Measurements from ENCODE around the gene SPTBN5.

The SPTBN5 gene

DNA sequence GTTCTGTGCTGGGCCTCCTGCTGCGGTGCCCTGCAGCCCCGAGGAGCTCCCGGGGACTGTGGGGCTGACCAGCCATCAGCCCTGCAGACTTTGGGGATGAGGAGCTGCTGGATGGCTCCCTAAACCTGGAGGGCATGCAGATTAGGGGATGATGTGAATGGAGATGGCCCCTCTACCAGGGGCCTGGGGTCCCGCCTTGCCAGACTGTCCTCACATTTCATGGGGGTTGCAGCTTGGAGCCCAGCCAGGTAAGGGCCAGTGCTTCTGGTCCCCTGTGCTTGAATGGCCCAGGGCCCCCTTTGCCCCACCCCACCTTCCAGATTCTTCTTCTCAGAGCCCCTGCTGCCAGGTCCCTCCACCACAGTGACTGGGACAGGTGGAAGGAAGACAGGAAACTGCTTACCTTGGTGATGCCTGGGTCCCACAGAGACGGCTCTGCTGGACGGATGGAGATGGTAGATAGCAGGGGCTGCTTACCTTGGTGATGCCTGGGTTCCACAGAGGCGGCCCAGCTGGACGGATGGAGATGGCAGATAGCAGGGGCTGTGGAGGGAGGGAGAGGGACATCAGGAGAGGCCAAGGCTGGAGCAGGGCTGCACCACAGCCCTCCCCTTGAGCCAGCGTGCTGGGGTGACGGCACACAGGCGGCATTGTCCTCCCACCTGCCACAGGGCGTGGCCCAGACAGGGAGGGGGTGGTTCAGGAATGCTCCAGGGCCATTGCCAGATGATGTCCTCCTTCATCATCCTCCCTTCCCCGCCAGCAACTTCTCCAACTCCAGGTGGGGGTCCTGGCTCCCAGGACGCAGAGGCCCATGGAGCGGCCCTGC is at the start of gene SPTBN5:
SPTBN5 (minus strand) TSS at position 632 of the 829 bp plus-strand sequence; CDS start at position 76, 556 bp downstream.
- DNase-seq (ENCODE audit: low spot score): no peak

DNA sequence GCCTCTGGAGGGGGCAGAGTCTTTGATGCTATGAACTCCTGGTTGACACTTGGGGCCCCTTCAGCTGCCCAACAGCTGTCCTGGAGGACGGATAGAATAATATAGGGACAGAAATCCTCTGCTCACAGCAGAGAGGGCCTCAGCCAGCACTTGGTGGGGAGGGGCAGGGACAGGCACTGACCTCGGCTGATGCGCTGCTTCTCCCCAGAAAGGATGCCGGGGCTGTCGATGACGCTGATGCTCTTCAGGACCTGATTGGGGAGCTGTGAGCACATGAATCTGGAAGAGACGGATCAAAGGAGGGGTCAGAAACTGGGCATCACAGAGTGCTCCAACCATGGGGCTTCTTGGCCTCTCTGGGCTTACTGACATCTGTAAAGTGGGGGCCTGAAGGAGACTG is 49.0 kb upstream of the SPTBN5 start:
- no peak for DNase-seq (ENCODE audit: low spot score)

DNA sequence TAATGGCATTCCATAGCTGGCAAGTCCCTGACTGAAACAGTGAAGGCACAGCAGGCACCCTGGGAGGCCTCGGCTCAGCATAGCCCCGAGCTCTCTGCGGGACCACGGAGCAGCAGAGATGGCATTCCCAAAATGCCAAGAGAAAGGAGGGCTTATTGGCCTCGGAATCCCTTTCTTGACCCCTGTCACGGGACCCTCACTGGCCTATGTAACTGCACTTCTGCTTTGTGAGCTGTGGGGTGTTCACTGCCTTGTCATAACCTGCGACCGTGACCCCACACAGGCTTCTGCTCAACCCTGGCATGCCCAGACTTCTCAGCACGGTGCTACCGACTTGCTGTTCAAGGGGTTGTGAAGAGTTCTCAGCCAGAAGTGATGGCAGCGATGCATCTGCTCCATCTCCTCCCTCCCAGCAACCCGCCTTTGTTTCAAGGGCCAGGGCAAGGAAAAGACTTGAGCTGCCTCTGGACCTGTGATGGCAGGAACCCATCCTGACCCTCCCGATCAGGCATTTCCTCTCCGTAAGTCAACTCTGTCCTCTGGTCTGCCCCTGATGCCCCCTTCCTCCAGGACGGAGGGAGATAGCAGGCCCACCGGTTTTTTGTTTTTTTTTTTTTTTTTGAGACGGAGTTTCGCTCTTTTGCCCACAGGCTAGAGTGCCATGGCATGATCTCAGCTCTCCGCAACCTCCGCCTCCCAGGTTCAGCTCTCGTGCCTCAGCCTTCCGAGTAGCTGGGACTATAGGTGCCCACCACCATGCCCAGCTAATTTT is 48.0 kb upstream of the SPTBN5 start:
- DNase-seq (ENCODE audit: low spot score): no peak

DNA sequence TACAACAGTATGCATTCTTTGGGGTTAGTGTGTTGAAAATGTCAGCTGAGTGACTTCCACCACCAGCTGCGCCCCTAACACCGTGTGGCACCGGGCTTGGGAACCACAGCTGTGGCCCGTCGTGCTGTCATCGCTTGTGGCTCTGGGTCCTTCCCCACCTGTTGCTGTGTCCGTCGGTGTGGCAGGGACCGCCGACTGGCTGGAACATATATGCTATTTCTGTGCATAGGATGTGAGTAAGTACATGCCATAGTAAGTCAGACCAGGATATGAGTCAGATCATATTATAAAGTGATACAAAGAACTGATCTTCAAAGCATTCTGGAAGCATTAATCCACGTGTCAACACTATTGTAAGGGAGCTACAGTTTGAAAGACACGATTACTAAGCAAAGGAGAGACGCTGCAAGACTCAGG is 46.6 kb upstream of the SPTBN5 start:
- no peak for DNase-seq (ENCODE audit: low spot score)

DNA sequence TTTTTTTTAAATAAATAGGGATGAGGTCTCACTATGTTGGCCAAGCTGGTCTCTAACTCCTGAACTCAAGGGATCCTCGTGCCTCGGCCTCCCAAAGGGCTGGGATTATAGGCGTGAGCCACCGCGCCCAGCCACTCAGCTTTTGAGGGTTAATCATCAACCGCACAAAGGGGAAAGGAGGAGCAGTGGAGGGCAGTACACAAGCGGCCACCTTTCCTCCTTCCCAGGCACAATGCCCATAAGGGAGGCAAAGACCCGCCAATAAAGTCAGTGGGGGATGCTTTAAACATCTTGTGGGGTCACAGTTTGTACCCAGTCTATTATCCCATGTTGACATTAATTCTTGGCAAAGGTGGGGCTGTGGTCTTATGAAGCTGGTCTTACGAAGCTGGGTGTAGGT is 46.1 kb upstream of the SPTBN5 start:
- DNase-seq (ENCODE audit: low spot score): no peak

DNA sequence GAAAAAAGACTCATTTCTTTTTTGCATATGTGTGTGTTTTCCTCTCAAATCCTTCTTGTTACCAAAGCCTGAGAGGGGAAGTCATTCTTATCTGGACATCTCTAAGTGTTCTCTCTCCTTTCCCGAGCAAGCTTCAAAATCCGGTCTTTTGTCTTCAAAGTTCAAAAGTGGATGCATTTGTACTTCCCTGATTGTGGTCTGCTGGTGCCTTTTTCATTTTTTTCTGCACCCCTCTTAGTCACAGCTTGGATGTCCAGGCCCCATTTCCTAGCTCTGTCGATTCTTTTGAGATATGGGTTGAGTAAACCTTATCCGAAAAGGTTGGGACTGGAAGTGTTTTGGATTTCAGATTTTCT is 43.7 kb upstream of the SPTBN5 start:
- DNase-seq (ENCODE audit: low spot score): no peak

DNA sequence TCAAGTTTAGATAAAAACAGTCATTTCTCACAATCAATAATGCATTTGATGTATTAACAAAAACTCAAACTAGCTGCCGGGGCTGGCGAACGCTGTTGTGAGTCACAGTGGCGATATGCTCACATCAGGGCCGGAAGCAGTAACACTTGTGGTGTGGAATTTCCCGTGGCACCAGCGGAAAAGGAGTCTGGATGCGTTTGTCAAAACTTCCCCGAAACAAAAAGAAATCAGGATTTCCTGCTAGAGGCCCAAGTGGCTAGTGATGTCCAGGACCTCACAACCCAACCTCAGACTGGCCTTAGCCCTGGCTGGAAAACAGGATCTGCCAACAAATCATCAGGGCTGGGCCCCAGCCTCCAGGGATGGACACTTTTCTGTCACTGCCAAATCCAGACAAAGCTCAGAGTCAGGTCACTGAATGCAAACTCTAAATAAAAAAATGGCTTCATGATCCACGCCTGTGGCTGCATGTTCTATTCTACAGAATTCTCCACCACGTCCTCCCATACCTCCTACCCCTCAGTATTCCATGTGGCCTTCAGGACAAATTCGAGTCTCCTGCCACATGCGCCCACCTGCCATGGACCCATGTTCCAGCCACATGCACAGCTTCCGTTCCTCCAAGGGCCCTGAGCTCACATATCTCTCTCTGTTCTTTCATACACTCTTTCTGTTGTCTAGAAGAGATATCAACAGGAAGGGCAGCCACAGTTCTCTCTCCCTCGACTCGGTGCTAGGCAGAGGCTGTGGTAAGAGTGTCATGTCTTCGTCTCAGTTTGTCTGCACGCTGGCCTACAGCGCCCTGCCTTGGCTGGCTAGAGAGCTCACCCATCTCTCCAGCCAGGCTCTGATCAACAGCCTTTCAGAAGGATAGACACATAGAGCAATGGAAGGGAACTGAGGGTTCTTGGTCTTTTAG is 43.1 kb upstream of the SPTBN5 start:
- no peak for DNase-seq (ENCODE audit: low spot score)

DNA sequence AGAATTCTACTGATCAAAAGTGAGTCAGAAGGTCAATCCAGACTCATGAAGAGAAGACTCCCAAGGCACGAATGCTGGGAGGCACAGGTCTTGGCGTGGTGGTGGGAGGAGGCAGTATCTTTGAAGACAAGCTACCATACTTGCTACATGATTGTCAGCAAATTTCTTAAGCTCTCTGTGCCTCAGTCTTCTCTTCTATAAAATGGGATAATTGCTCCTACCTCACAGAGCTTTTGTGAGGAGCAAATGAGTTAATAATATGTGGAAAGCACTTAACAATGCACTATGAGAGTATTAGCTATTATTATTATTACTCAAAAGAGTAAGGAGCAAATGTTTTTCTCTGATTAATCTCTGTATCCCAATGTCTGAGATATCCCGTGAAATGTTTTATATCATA is 42.3 kb upstream of the SPTBN5 start:
- DNase-seq (ENCODE audit: low spot score): no peak

DNA sequence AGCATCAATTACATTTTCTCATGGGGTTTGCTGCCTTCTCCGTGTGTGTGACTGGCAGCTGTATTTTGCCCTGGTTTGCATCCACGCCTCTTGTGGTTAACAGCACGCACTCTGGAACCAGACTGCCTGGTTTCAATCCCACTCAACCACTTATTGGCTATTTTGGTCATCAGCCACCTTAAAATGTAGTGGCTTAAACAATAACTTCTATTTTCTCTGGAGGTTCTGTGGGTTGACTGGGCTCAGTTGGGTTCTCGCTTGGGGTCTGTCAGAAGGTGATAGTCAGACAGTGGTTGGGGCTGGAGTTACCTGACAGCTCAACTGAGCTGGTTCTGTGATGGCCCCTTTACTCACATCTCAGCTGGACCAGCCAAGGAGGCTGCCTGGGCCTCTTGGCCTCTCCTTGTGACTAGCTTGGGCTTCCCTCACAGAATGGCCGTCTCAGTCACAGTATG is 41.7 kb upstream of the SPTBN5 start:
- DNase-seq (ENCODE audit: low spot score): no peak

DNA sequence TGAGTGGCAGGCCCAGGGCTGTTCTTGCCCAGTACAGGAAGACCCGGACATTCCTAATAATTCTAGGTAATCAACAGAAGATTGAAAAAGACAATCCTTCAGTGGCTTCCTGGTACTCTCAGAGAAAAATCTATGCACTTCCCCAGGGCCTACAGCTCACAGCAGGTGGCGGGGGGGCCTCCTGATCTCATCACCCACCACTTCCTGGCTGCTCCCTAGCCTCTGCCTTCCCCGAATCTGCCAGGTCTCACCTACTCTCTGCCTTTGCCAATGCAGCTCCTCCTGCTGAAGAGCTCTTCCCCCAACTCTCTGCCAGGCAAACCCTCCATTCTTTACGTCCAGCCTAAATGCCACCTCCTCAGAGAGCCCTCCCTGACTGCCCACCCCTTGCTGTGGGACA is 41.0 kb upstream of the SPTBN5 start:
- DNase-seq (ENCODE audit: low spot score): no peak

DNA sequence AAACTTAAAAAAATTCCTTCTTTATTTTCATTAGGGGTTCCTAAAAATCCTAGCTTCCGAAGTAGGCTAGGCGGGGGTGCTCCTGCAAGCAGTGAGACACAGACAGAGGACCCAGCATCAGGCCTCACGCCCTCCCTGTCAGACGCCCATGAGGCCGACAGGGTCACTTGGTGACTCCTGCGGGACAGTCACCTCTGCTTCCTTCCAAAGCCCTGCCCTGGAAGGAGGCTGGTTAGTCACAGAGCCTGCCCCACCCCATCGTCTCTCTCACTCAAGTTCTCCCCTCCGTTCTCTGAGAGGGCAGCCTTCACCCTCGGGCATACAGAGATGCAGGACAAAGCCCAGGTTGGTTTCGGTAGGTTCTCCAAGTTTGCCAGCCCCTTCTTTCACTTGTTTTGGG is 39.9 kb upstream of the SPTBN5 start:
- DNase-seq (ENCODE audit: low spot score): no peak

DNA sequence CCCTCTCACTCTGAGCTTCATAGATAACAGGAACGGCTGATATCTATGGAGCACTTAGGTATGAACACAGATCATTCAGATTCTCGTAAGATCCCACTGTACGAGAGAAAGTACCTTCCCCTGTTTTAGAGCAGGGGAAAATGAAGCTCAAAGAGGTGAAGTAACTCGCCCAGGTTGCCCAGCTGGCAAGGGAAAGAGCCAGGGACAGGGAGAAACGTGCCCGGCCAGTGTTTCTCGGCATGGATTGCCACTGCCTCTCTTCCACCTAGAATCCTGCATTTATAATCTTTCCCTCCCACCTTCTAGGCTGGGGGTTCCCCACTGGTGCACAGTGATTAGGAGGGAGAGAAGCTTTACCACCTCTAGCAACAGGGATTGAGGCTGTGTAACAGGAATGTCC is 39.5 kb upstream of the SPTBN5 start:
- DNase-seq (ENCODE audit: low spot score): no peak

DNA sequence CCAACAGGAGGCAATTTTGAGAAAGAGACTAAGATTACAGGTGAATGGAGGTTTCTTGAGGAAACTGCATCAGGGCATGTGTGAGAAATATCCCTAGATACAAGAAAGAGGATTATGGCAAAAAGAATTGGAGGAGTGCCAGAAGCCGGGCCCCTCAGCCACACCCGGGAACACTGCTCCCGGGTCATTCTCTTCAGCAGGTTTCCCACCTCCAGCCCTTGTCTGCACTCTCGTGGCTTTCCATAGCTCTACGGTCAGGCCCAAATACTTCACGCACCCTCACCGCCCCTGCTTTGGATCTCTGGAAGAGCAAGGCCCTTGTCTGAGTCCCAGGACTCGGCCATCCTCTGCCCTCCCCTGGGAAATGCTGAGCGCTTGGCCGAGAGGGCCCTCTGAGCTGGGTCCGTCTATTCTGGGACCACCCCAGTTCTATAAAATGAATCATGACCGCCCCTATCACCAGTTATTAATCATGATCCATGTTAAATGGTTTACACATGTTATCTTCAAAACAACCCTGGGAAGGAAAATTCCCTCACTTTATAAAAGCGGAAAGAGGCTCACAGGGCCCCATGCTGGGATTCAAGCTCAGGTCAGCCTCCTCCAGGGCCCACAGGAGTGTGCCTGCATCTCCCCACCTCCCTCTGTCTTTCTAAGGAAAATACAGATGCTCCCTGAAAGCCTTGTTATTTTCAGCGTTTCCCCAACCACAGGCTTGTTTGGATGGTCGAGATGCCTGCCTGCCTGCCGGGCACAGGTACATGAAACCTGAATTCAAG is 38.8 kb upstream of the SPTBN5 start:
- no peak for DNase-seq (ENCODE audit: low spot score)

DNA sequence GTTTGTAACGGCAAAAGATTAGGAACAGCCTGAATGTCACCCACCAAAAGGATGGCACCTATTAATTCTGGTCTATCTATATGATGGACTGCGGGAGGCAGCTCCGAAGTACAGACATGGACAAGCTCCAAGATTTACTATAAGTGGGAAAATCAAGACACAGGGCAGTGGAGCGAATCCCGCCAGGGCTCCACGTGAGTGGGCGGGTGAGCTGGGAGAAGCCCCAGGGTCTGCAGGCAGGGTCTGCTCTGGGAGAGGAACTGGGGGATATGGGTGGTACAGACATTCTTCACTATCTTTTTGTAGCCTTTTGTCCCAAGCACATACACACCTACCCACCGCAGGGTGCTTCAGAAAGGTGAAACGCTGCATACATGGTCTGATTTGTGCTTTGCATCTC is 38.2 kb upstream of the SPTBN5 start:
- no peak for DNase-seq (ENCODE audit: low spot score)

DNA sequence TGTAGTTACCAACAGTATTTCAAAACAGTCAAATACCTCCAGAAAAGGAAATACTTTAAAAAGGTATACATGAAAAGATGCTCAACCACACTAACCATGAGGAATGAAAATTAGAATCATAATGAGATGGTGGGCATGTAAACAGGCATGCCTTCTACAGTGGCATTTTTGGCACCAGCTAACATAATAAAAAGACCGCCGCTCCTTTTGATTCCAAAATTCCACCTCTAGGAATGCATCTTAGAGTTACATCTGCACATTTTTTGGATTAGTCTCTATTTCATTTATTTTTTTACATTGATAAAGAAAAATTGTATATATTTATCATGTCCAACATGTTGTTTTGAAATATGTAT is 37.0 kb upstream of the SPTBN5 start:
- no peak for DNase-seq (ENCODE audit: low spot score)

DNA sequence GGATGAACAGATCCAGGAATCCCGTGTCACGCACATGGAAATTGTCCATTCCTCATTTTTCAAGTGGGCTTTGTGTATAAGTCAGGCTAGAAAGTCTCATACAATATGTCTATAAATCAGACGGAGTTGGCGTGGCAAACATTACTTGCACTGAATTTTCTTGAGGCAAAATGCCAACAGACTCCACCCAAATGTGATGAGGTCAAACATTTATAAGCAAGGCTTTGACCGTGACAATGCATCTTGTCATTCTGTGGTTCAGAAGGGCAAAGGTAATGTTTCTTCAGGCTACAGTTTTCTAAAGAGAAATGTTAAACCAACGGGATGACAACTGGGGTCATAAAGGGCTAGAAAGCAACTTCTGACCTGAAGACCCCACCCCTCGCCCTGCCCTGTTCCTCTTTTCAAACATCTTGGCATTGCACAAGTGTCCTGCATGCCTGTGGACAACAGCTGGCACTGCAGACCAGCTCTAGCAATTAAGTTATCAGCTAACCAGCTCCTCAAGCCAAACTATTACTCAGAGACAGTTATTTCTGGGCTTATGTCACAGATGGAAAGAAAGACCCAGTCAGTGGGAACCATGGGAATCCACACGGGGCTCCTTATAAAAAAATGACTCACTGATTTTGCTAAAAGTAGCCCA is 36.5 kb upstream of the SPTBN5 start:
- peak; percentile 94 for DNase-seq (ENCODE audit: low spot score)

DNA sequence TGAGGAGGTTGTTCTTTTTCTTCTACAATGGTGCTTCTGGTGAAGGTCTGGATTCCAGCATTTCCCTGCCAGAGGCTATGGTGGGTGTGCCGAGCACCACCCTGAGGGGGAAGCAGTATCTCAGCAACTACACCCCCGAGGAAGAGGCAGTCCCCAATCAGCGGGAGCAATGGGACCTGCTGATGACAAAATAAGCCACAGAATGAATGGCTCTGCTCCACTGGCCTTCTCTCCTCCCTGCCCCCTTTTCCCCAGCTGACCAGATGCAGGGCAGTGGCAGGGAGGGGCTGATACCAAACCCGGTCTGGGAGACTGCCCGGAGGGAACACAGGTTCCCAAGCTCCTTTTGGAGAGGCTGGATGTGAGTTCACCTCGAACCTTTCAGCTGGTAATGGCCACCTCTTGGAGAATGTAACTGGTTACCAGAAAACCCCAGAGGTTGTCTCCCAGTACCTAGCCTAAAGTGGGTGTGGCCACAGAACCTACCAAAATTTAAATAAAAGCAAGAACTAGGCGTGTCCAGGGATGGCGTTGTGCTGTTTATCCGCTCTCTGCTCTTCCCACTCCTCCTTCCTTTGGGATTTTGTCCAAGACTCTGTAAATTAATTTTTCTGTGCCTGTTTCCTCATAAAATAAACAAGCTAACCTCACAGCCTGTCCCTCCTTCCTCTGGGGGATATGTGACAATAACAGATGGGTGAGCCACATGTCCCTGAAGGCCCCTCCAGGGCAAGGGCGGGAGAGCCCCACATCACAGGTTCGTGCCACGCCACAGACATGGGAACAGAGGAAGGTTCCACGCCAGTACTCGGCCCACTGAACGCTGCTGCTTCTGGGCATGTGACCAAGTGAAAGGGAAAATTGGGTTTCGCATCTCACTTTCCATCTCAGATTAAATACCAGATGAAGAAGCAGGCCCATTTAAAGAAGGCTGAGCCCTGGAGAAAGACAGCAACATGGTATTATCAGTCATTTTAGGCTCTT is 35.1 kb upstream of the SPTBN5 start:
- no peak for DNase-seq (ENCODE audit: low spot score)

DNA sequence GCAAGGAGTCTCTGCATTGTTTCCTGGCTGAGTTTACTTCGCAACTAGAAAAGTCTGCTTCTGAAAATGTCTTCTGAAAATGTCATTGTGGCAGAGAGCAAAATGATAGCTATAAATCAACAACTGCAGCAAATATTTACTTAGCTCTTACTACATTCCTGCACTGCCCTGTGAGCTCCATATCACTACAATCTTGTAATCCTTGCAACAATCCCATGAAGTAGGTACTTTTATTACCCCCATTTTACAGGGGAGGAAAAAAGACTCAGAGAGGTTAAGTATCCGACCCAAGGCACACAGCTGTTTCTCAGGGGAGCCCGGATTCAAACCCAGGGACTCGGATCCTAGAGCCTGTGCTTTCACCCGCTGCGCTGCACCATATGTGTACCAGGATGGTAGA is 34.2 kb upstream of the SPTBN5 start:
- DNase-seq (ENCODE audit: low spot score): no peak

DNA sequence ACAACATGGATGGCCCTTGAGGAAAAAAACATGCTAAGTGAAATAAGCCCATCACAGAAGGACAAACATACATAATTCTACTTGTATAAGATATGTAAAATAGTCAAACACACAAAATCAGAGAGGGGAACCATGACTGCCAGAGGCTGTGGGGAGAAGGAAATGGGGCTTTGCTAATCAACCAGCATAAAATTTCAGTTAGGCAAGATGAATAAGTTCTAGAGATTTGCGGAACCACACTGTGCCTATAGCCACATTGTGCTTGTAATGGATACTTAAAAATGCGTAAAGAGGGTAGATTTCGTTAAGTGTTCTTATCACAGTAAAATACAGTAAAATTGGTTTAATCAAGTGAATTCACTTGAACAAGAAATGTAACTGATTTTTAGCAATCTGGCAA is 33.7 kb upstream of the SPTBN5 start:
- DNase-seq (ENCODE audit: low spot score): no peak
